ENCODE results near the gene TLX2.

DNA sequence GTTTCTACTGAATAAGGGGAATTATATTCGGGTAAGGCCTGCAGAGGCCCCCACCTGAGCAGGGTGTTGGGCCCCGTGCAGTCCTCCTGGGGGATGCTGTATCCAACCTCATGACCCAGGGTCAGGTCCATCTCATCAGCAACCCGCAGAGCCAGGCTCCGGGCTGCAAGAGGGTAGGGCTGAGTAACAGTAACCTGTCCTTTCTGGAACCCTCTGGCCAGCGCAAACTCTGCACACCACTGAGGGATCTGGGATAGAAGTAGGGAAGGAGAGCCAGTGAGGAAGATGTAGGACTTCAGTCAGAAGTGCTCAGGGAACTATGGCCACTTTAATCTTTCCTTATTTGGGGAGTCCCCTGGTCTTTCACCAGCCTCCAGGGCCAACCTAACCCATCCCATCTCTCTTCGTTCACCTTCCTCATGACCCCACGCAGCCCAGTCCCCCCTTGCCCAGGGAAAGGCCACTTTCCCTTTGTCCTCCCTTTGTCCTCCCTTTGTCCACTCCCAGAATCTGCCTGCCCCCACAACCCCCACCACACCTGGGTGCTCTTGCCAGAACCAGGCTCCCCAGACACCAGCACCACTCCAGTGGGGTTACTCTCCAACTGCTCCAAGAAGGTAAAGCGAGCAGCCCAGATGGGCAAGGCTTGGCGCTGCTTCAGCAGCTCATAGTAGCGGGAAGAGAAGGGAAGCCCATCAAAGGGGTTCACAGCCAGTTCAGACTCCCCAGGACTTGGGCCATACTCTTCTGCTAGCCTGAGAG lies 10.9 kb downstream of the TLX2 start:
- no peak for TF ChIP-seq EZH2 (IDR thresholded peaks at IDR 0.05; ENCODE audit: insufficient read depth, poor library complexity, severe bottlenecking)
- TF ChIP-seq EZH2phosphoT487 (IDR thresholded peaks at IDR 0.05; ENCODE audit: insufficient read depth, low read depth), result no peak

Data from GM23248 (cell line).